PC-9 (cell line): ENCODE results near the gene TNIP2.

Experiments used
- EZH2 ChIP-seq: fragments of 200-600 bp; sonication (generic); IDR thresholded peaks from 2 replicates; pipeline ENCODE4 v1.8.0; 2017; ENCODE audit warnings: antibody characterized with exemption, low read depth
- TF ChIP-seq, protein P1 (sequence below): fragments of 200-600 bp; sonication (generic); conservative IDR thresholded peaks from 2 replicates; pipeline ENCODE4 v1.6.1; 2017; ENCODE audit warnings: mixed run types, antibody characterized with exemption, mild to moderate bottlenecking, moderate library complexity

GRCh38 chr4:2746891-2747695 lies 9.0 kb downstream of the TNIP2 start:
- TF ChIP-seq, protein P1, sequence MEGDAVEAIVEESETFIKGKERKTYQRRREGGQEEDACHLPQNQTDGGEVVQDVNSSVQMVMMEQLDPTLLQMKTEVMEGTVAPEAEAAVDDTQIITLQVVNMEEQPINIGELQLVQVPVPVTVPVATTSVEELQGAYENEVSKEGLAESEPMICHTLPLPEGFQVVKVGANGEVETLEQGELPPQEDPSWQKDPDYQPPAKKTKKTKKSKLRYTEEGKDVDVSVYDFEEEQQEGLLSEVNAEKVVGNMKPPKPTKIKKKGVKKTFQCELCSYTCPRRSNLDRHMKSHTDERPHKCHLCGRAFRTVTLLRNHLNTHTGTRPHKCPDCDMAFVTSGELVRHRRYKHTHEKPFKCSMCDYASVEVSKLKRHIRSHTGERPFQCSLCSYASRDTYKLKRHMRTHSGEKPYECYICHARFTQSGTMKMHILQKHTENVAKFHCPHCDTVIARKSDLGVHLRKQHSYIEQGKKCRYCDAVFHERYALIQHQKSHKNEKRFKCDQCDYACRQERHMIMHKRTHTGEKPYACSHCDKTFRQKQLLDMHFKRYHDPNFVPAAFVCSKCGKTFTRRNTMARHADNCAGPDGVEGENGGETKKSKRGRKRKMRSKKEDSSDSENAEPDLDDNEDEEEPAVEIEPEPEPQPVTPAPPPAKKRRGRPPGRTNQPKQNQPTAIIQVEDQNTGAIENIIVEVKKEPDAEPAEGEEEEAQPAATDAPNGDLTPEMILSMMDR = no peak
- TF ChIP-seq EZH2 = no peak
